Astrocyte (in vitro differentiated cells and primary cell): ENCODE results near the gene TMEM141. TPM values are rescaled to one million over a fixed set of nuclear protein-coding genes. Genes with fewer than 3 reads are reported as not detected.

Source experiments
- DNase-seq: peaks from one replicate; pipeline ENCODE4 v3.0.0-alpha.2; 2010; ENCODE audit warnings: low read depth
- FAIRE-seq: peaks from 2 replicates; lab custom pipeline; 2011; peaks lifted over from hg19 to GRCh38; lab: Jason Lieb, UNC
- H2AFZ ChIP-seq: 2 replicates; pipeline ENCODE4 v1.6.0; 2012; ENCODE audit warnings: low read depth, low read length, inconsistent platforms
- H3K27ac ChIP-seq: 2 replicates; pipeline ENCODE4 v1.5.1; 2011; ENCODE audit warnings: low read depth, low read length, inconsistent platforms
- H3K27me3 ChIP-seq: 2 replicates; pipeline ENCODE4 v1.6.0; 2011; ENCODE audit warnings: low read length, inconsistent platforms; ENCODE audit not compliant: insufficient read depth
- H3K36me3 ChIP-seq: 2 replicates; pipeline ENCODE4 v1.5.1; 2011; ENCODE audit warnings: low read length, inconsistent platforms; ENCODE audit not compliant: insufficient read depth
- H3K4me1 ChIP-seq: 2 replicates; pipeline ENCODE4 v1.5.1; 2011; ENCODE audit warnings: low read length, inconsistent platforms; ENCODE audit not compliant: insufficient read depth
- H3K4me2 ChIP-seq: 2 replicates; pipeline ENCODE4 v1.6.0; 2012; ENCODE audit warnings: low read length, inconsistent platforms
- H3K4me3 ChIP-seq: 2 replicates; pipeline ENCODE4 v1.5.1; 2011; ENCODE audit warnings: low read depth, mild to moderate bottlenecking, low read length, inconsistent platforms; ENCODE audit not compliant: insufficient read depth
- H3K79me2 ChIP-seq: 2 replicates; pipeline ENCODE4 v1.6.0; 2012; ENCODE audit warnings: mild to moderate bottlenecking, low read length, inconsistent platforms; ENCODE audit not compliant: insufficient read depth
- H3K9ac ChIP-seq: 2 replicates; pipeline ENCODE4 v1.6.0; 2012; ENCODE audit warnings: mild to moderate bottlenecking, low read length, inconsistent platforms
- H3K9me3 ChIP-seq: 2 replicates; pipeline ENCODE4 v1.5.1; 2012; ENCODE audit warnings: low read depth, mild to moderate bottlenecking, low read length, inconsistent platforms; ENCODE audit not compliant: insufficient read depth
- H4K20me1 ChIP-seq: 2 replicates; pipeline ENCODE4 v1.6.0; 2012; ENCODE audit warnings: low read length, inconsistent platforms; ENCODE audit not compliant: insufficient read depth
- H3K27ac Mint-ChIP-seq: one replicate; pipeline ENCODE4 v1.8.0; 2021; ENCODE audit warnings: mild to moderate bottlenecking, mixed read lengths; ENCODE audit not compliant: unreplicated experiment
- H3K27me3 Mint-ChIP-seq: one replicate; pipeline ENCODE4 v1.8.0; 2021; ENCODE audit warnings: low read depth, mixed read lengths; ENCODE audit not compliant: unreplicated experiment
- H3K36me3 Mint-ChIP-seq: one replicate; pipeline ENCODE4 v1.8.0; 2021; ENCODE audit warnings: low read depth, mixed read lengths; ENCODE audit not compliant: unreplicated experiment
- H3K4me1 Mint-ChIP-seq: one replicate; pipeline ENCODE4 v1.8.0; 2021; ENCODE audit warnings: low read depth, mixed read lengths; ENCODE audit not compliant: unreplicated experiment
- H3K4me3 Mint-ChIP-seq: one replicate; pipeline ENCODE4 v1.8.0; 2021; ENCODE audit warnings: mild to moderate bottlenecking, moderate library complexity, mixed read lengths; ENCODE audit not compliant: unreplicated experiment
- H3K9me3 Mint-ChIP-seq: one replicate; pipeline ENCODE4 v1.8.0; 2021; ENCODE audit warnings: mild to moderate bottlenecking, mixed read lengths; ENCODE audit not compliant: unreplicated experiment
- CTCF ChIP-seq: IDR thresholded peaks from 2 replicates; pipeline ENCODE4 v1.5.1; 2011; ENCODE audit warnings: low read depth, mild to moderate bottlenecking, inconsistent platforms, low read length, moderate library complexity; ENCODE audit not compliant: insufficient read depth
- EZH2 ChIP-seq: IDR thresholded peaks from 2 replicates; pipeline ENCODE4 v1.6.1; 2012; ENCODE audit warnings: mild to moderate bottlenecking, low read length, inconsistent platforms; ENCODE audit not compliant: insufficient read depth
- total RNA-seq: library from RNA; stranded (reverse); gene quantifications from 2 replicates; pipeline ENCODE4 v1.2.1, GENCODE V29; 2021

Gene TMEM141
- total RNA-seq, 1 donor from 2014 or later, result 40.8 TPM

- Histone ChIP-seq H3K36me3 (no peaks in the 10 kb centered on the region), H3K27me3 (peaks cover 3% of the 10 kb centered on the region), H2AFZ (no peak overlapping the region), H3K4me1 (no peaks in the 10 kb centered on the region), H4K20me1 (no peaks in the 10 kb centered on the region), H3K9me3 (no peaks in the 10 kb centered on the region), H3K9ac (no peak overlapping the region), H3K4me3 (no peak overlapping the region), H3K79me2 (no peaks in the 10 kb centered on the region), H3K4me2 (no peak overlapping the region), H3K27ac (no peak overlapping the region)
- TF ChIP-seq CTCF, result no peak
- TF ChIP-seq EZH2, result no peak
- H3K36me3 Mint-ChIP-seq, result no peaks in the 10 kb centered on the region
- H3K27me3 Mint-ChIP-seq, result peaks cover 13% of the 10 kb centered on the region
- H3K4me1 Mint-ChIP-seq, result no peaks in the 10 kb centered on the region
- FAIRE-seq (no peak), DNase-seq (no peak)
- H3K27ac Mint-ChIP-seq, result no peak overlapping the region
- no peaks in the 10 kb centered on the region for H3K9me3 Mint-ChIP-seq
- no peak overlapping the region for H3K4me3 Mint-ChIP-seq
These were observed 28.1 kb upstream of the TMEM141 start for GRCh38 chr9:136762915-136763648.

- Mint-ChIP-seq H3K9me3 (no peaks in the 10 kb centered on the region), H3K27ac (no peak overlapping the region), H3K4me3 (no peak overlapping the region), H3K27me3 (peaks cover 15% of the 10 kb centered on the region), H3K36me3 (no peaks in the 10 kb centered on the region), H3K4me1 (no peaks in the 10 kb centered on the region)
- TF ChIP-seq CTCF, result no peak
- no peak for TF ChIP-seq EZH2
- H3K27me3 ChIP-seq, result peaks cover 3% of the 10 kb centered on the region
- FAIRE-seq (no peak), DNase-seq (no peak)
- no peaks in the 10 kb centered on the region for H3K9me3 ChIP-seq
- H3K4me2 ChIP-seq, result no peak overlapping the region
- no peak overlapping the region for H2AFZ ChIP-seq
- H3K4me1 ChIP-seq, result no peaks in the 10 kb centered on the region
- H3K36me3 ChIP-seq, result no peaks in the 10 kb centered on the region
- no peak overlapping the region for H3K9ac ChIP-seq
- H3K79me2 ChIP-seq, result no peaks in the 10 kb centered on the region
- no peak overlapping the region for H3K4me3 ChIP-seq
- no peaks in the 10 kb centered on the region for H4K20me1 ChIP-seq
- H3K27ac ChIP-seq, result no peak overlapping the region
These were observed 27.5 kb upstream of the TMEM141 start for GRCh38 chr9:136763649-136764035.

DNA sequence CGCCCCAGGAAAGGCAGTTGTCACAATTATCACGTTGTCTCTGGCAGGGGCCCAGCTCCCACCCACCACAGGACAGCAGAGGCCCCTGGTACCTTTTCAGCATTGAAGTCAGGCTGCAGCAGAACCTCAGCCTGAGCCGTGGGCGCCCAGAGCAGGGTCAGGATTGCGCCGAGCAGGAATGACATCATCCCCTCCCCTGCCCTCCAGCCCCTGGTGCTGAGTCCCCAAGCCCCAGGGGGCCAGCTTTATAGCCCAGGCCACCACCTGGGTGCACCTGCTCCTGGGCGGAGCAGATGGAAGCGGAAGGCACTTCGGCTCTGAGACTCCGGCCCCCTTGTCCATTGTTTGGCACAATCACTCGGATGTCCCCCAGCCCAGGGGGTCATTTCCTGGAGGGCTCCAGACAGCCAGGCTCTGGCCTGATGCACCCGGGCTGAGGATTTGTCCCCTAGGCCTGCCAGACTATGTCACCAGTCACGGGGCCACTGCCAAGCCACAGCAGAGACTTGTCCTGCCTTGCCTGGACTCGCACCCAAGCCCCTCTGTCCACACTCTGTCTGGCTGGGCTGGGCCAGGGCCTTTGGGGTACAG lies 26.7 kb upstream of the TMEM141 start, which contains the start of gene LCN15:
Gene LCN15 (minus strand): TSS at position 218 of the 591 bp plus-strand sequence. CDS start 30 bp downstream, at position 188.
- Mint-ChIP-seq H3K4me3 (no peak within 1 kb of the TSS), H3K36me3 (no peaks in the 10 kb centered on the region), H3K4me1 (no peaks in the 10 kb centered on the region), H3K9me3 (no peaks in the 10 kb centered on the region), H3K27ac (no peak within 1 kb of the TSS), H3K27me3 (peaks cover 15% of the 10 kb centered on the region)
- no peaks in the 10 kb centered on the region for H3K36me3 ChIP-seq
- no peaks in the 10 kb centered on the region for H3K9me3 ChIP-seq
- H4K20me1 ChIP-seq, result no peaks in the 10 kb centered on the region
- H3K4me3 ChIP-seq, result no peak within 1 kb of the TSS
- H2AFZ ChIP-seq, result no peak within 1 kb of the TSS
- DNase-seq (no peak), FAIRE-seq (no peak)
- TF ChIP-seq CTCF (no peak), EZH2 (no peak)
- no peak within 1 kb of the TSS for H3K9ac ChIP-seq
- H3K27me3 ChIP-seq, result peaks cover 3% of the 10 kb centered on the region
- H3K79me2 ChIP-seq, result no peaks in the 10 kb centered on the region
- no peak within 1 kb of the TSS for H3K27ac ChIP-seq
- no peaks in the 10 kb centered on the region for H3K4me1 ChIP-seq
- H3K4me2 ChIP-seq, result no peak within 1 kb of the TSS
